HG03025 (cell line): Measurements from ENCODE around the gene PEX26.
"Not testable (repeated sequence)": the region's sequence is repeated elsewhere in the genome, so short reads cannot be mapped to it uniquely, and the experiment has no call there.

Source experiments
- ATAC-seq: cut with Tn5 transposase; IDR thresholded peaks from one replicate; pipeline ENCODE4 v1.9.1; 2021; ENCODE audit warnings: mild to moderate bottlenecking, moderate library complexity; ENCODE audit not compliant: unreplicated experiment, low FRiP score

The PEX26 gene

DNA sequence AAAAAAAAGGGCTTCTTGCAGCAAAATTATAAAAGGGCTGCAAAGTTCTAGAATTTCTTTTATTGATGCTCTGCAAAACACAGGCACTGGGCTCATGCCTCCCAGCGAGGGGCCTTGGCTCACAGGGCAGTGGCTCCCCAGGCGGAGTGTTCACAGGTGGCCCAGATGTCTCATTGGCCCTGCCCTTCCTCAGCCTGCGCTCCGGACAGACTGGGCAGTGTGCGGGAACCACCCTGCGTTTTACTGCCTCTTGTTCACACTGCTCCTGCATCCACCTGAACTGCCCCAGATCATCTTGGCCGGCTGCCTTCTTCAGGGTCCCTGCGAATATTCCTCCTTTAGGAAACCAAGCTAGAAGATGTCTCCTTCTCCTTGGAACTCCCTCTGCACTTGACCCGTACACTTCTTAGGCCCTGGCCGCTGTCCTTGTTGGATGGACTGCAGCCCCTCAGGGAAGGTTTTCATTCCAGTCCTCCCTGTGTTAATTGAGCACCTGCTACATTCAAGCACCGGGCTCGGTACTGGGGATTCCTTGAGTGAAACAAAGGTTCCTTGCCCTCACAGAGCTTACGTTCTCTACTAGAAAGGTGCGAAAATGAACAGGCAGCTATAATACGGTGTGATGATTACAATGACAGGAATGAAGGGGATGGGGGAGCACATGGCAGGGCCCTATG lies 37.3 kb downstream of the PEX26 start:
- ATAC-seq = no peak

DNA sequence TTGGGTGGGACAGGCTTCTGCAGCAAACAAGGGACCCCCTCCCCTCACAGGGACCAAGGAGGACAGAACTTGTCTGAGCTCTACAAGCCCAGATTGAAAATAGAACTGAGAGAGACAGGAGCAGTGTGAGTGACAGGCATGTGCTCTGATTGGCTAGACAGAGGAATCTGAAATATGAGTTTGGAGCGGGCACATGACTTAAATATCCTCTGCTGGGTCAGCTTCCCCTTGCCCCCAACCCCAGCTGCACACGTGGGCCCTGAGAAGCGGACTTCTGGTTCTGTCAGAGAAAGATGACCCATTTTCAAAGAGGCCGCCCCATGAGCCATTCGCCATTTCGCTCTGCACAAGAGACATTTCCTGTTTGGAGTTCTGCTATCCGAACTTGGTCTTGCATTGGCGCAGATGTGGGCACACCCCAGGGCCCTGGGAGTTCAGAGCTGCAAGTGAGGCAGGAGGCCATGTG lies 38.1 kb downstream of the PEX26 start:
- no peak for ATAC-seq

GRCh38 chr22:18116634-18117033 lies 38.8 kb downstream of the PEX26 start:
- no peak for ATAC-seq

DNA sequence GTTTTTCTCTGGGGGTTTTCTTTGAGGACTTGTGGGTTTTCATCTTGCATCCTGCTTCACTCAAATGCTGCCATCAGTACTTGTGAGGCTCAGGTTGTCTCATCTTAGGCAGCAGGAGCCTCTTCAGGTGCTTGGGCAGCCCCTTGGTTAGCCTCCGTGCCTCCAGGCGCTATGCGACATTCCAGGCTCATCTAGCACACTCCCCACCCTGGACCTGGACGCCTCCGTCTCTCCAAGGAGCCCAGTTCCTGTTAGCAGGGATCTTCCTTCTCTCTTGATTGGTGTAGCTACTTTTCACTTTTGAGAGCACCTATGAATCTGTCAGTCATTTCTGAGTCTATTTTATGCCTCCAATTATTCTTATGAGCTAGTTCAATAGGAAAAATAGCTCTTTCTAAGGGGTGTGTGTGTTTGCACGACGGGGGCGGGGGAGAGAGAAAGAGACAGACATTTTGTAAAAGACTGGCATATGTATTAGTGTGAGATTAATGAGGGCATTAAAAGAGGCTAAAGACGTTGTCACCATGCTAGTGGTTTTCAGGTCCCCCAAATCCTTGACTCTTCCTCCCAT lies 40.6 kb downstream of the PEX26 start:
- ATAC-seq = no peak

- ATAC-seq = no peak
These were observed 41.8 kb downstream of the PEX26 start for GRCh38 chr22:18119409-18120110.

- ATAC-seq = no peak
These were observed 43.1 kb downstream of the PEX26 start for GRCh38 chr22:18120857-18121256.

DNA sequence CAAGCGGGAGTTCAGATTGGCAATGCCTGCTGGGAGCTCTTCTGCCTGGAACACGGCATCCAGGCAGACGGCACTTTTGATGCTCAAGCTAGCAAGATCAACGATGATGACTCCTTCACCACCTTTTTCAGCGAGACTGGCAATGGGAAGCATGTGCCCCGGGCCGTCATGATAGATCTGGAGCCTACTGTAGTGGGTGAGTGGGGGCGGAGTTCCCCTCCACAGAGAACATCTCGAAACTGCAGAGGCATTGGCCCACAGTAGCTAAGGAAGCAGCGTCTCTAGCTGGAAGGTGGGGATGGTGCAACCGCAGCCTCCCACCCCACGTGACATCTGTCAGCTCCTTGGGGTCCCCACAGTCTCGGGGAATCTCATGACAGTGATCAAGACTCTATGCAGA lies 43.7 kb downstream of the PEX26 start:
- no peak for ATAC-seq

- ATAC-seq = no peak
These were observed 44.3 kb downstream of the PEX26 start for GRCh38 chr22:18121954-18122554.

- not testable (repeated sequence) for ATAC-seq
These were observed 45.8 kb downstream of the PEX26 start for GRCh38 chr22:18123476-18124025.

GRCh38 chr22:18126606-18127005 lies 48.8 kb downstream of the PEX26 start:
- no peak for ATAC-seq

DNA sequence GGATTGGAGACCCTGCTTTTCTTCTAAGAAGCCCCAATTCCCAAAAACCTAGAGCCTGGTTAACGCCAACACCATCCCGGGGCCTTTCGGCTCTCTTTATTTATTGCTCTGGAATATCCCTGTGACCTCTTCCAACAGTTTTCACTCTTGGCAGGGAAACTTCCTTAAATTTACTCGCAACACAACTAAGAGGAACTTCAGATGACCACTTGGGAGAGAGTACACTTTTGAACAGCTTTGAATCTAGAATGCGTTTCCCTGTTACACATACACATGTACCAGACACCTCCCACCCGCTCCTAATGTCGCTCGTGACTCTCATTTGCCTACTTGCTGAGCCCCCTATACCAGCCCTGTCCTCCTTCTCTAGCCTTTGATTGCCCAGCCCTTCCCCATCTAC lies 52.2 kb downstream of the PEX26 start:
- no peak for ATAC-seq

DNA sequence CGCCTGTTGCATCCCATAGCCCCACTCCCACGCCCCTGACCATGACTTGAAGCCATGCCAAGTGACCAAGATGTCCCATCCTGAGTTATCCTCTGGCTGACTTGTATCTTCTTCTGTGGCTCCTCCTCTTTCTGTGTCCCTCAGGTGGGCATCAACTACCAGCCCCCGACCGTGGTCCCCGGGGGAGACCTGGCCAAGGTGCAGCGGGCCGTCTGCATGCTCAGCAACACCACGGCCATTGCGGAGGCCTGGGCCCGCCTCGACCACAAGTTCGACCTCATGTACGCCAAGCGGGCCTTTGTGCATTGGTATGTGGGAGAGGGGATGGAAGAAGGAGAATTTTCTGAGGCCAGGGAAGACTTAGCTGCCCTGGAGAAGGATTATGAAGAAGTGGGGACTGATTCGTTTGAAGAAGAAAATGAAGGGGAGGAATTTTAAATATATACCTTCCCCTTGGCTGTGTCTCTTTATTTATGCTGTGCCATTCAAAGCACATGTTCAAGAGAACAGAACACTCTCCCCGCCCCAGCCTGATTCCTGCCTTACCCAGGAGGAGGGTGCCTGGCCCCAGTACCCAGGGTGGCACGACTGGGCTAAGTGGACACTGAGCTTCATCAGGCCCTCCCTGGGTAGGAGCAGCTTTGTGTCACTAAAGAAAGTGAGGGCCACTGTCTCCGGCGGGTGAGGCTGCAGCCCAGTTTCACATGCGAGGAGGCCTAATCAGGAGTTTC lies 53.1 kb downstream of the PEX26 start:
- no peak for ATAC-seq

- ATAC-seq = no peak
These were observed 55.7 kb downstream of the PEX26 start for GRCh38 chr22:18133452-18133851.

DNA sequence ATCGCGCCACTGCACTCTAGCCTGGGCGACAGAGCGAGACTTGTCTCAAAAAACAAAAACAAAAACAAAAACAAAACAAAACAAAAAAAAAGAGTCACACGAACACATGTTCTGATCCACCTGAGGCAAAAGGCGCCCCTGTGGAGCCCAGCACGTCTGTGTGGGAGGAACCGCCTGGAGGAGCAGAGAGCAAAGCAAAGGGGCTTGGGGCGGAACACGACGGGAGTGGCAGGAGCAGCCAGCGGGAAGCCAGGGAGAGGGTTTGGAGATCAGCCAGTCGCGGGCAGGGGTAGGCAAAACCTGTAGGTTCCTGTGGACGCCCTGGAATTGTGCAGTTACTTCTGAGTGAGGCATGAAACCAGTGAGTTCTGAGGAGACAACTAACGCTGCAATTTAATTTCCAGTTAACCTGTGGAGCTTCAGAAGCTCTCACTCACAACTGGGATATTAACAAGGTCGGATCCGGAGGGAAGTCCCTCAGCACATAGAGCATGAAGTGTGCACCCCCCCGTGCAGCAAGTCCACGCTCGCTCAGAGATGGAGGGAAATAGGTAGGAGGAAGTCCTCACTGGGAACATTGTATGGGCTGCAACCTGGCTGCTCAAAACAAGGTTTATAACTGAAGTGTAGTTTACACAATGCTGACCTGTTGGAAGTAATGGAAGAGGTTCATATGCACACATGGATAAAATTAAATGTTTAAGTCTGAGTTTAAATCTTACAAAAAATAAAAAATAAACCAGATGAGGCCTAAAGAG lies 59.0 kb downstream of the PEX26 start:
- ATAC-seq = no peak

DNA sequence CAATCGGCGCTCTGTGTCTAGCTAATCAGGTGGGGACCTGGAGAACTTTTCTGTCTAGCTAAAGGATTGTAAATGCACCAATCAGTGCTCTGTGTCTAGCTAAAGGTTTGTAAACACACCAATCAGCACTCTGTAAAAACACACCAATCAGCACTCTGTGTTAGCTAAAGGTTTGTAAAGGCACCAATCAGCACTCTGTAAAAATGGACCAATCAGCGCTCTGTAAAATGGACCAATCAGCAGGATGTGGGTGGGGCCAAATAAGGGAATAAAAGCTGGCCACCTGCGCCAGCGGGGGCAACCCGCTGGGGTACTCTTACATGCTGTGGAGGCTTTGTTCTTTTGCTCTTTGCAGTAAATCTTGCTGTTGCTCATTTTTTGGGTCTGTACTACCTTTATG lies 63.2 kb downstream of the PEX26 start:
- not testable (repeated sequence) for ATAC-seq

DNA sequence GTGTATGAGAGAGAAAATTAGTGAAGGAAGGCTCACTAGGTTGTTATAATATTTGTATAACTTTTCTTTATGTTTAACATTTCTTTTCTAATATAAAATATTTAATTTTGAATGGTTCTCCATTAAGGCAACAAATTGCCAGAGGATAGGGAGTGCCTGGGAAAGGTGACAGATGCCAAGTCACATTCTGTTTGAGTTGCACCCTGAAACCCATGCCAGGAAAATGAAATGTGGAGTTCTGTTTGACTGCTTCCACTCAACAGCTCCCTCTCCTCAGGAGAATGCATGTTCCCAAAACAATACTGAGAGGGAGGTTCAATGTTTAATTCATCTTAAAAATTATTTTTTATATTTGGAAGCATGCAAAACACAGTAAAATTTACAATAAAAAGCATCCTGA lies 66.3 kb downstream of the PEX26 start:
- ATAC-seq = no peak

DNA sequence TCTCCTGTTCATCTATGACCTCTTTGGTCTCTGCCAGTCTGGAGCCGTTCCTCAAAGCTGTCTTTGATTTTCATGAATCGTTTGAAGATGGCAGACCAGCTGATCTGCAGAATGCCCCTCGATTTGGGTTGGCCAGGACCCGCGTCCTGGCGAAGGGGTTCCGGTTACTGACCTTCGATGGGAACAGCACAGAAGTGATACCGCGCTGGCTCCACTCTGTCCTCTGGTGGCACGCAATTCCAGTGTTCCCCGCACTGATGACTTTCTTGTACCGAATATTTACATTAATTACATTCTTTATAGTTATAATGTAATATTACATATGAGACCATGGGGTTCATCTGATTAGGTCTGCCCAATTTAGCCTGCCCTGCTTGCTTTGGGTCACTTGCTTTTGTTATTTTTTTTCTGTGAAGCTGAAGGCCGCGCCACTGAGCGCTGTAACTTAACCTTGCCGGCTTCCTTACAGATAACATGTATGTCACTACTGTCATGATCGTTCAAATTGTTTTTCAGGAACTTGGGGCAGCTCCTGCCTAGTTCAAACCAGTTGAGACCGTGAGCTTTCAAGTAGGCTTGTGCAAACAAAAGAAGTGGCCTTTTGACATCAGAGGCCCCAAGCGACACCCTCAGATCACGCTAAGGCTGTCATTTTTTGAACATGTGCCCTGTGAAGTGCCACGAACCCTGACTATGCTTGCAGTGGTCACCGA lies 68.0 kb downstream of the PEX26 start:
- ATAC-seq = no peak

- no peak for ATAC-seq
These were observed 68.6 kb downstream of the PEX26 start for GRCh38 chr22:18146389-18146753.

GRCh38 chr22:18147791-18148190 lies 70.0 kb downstream of the PEX26 start:
- ATAC-seq = no peak
